ENCODE results near the gene SP140.

Gene SP140

DNA sequence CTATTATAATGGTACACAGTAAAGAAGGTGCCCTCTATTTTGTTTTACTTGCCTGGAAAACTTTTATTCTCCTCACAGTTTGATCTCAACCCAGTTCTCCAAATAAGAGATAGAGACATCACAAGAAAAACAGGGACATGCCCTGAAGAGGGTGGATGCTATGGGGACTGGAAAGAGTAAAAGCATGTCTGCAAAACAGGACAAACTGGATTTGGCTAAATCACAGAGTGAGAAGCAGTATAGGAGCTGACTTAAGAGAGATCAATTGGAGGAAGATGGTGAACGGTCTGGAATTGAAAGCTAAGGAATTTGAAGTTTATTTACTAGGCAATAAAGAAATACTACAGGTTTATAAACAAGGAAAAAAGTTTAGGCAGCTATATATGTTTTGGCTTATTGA lies 134.5 kb downstream of the SP140 start:
- TF ChIP-seq POLR2A (IDR thresholded peaks at IDR 0.05; ENCODE audit: low read depth, low read length) (no peak), POLR2AphosphoS5 (IDR thresholded peaks at IDR 0.05; ENCODE audit: low read depth, low read length) (no peak), TAF1 (IDR thresholded peaks at IDR 0.05; ENCODE audit: borderline replicate concordance, low read depth, low read length) (no peak)
- FAIRE-seq (no peak), DNase-seq (ENCODE audit: insufficient read length) (no peak)

DNA sequence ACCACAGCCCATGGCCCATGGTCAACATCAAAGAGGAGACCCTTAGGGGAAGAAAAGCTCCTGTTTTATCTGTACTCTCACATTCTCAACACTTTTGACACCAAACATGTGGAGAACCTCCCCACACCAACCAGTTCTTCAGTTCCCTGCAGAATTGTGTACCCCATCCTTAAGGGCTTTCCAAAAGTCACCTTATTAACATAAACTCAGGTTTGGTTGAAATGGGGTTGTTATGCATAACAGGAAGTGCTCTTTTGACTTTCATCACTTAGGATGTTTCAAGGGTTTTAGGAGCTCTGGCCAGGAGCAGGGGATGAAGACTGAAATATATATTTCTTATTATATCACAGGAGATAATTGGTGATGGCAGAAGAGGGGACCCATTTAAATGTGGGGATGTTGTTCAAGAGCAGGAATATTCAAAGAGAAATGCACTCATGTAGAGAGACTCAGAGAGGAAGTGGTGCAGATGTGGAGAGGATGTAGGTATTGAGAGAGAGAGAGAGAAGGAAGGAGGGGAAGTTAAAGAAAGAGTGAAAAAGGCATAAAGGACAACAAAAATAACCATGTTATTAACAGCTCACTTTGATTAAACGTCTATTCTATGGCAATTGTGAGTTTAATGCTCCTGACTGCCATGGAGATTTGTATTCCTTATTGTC lies 136.6 kb downstream of the SP140 start:
- no peak for FAIRE-seq
- TF ChIP-seq POLR2A (IDR thresholded peaks at IDR 0.05; ENCODE audit: low read depth, low read length), result no peak
- no peak for DNase-seq (ENCODE audit: insufficient read length)
